Caco-2 (cell line): Measurements from ENCODE around the gene HOXA11. TPM values are rescaled to one million over a fixed set of nuclear protein-coding genes. Genes with fewer than 3 reads are reported as not detected.

Source experiments
- BruUV-seq: library from RNA; stranded (reverse); fragments of 400-500 nt; replicated peaks from 2 replicates; lab custom pipeline; 2021; lab: Mats Ljungman, UMichigan
- CTCF ChIA-PET: fragments of 300-600 bp; sonication (Branson Sonifier 250); formaldehyde crosslinking; loops from one replicate; lab custom pipeline; 2022; ENCODE audit warnings: antibody characterized with exemption; lab: Charles Lee
- POLR2A ChIA-PET: fragments of 300-600 bp; sonication (Branson Sonifier 250); formaldehyde crosslinking; loops from one replicate; lab custom pipeline; 2022; ENCODE audit warnings: antibody characterized with exemption; lab: Charles Lee
- DNase-seq, 2 experiments: peaks; one replicate each; pipeline versions ENCODE4 v3.0.0 to v3.0.0-alpha.2; 2020 to 2022
- H3K27me3 ChIP-seq: replicated peaks from 2 replicates; pipeline ENCODE4 v1.6.0; 2011; ENCODE audit warnings: low read length; ENCODE audit not compliant: control insufficient read depth, insufficient read depth
- H3K36me3 ChIP-seq: 2 replicates; pipeline ENCODE4 v1.5.1; 2011; ENCODE audit warnings: low read length; ENCODE audit not compliant: control insufficient read depth, insufficient read depth
- H3K4me1 ChIP-seq: fragments of 250-450 bp; sonication (Bioruptor Pico); 2 replicates; pipeline ENCODE4 v1.5.1; 2020; ENCODE audit warnings: mild to moderate bottlenecking
- H3K4me3 ChIP-seq: 2 replicates; pipeline ENCODE4 v1.5.1; 2011; ENCODE audit warnings: low read depth, mild to moderate bottlenecking, control low read depth, low read length
- H3K9me3 ChIP-seq: fragments of 250-450 bp; sonication (Bioruptor Pico); 2 replicates; pipeline ENCODE4 v1.5.1; 2020; ENCODE audit warnings: mild to moderate bottlenecking, moderate library complexity
- H3K27ac Mint-ChIP-seq: one replicate; pipeline ENCODE4 v1.8.0; 2022; ENCODE audit warnings: mixed read lengths; ENCODE audit not compliant: unreplicated experiment
- H3K27me3 Mint-ChIP-seq: one replicate; pipeline ENCODE4 v1.8.0; 2022; ENCODE audit warnings: mixed read lengths; ENCODE audit not compliant: insufficient read depth, unreplicated experiment
- H3K36me3 Mint-ChIP-seq: one replicate; pipeline ENCODE4 v1.8.0; 2022; ENCODE audit warnings: mild to moderate bottlenecking, mixed read lengths; ENCODE audit not compliant: insufficient read depth, unreplicated experiment
- H3K4me1 Mint-ChIP-seq: one replicate; pipeline ENCODE4 v1.8.0; 2022; ENCODE audit warnings: low read depth, mixed read lengths; ENCODE audit not compliant: unreplicated experiment
- H3K4me3 Mint-ChIP-seq: one replicate; pipeline ENCODE4 v1.8.0; 2022; ENCODE audit warnings: mild to moderate bottlenecking, moderate library complexity, mixed read lengths; ENCODE audit not compliant: unreplicated experiment
- H3K9me3 Mint-ChIP-seq: one replicate; pipeline ENCODE4 v1.8.0; 2022; ENCODE audit warnings: mixed read lengths; ENCODE audit not compliant: unreplicated experiment
- intact Hi-C: fragments of 100-400 bp; cut with micrococcal nuclease; formaldehyde crosslinking; loops from one replicate; pipeline ENCODE4 v1.10.0; 2022; ENCODE audit not compliant: unreplicated experiment
- total RNA-seq: library from RNA; stranded (reverse); gene quantifications from 2 replicates; pipeline ENCODE4 v1.2.3, GENCODE V29; 2022
- TF ChIP-seq, protein P1 (sequence below), 2 experiments: fragments of 200-600 bp in 1 of 2; IDR thresholded peaks; 1 replicate in 1 of 2; 2 replicates in 1 of 2; pipeline versions ENCODE4 v1.5.1 to v1.8.0; 2011 to 2022; ENCODE audit warnings: antibody characterized with exemption in 1 of 2, control low read depth in 1 of 2, inconsistent platforms in 1 of 2, low read depth in 1 of 2, low read length in 1 of 2, mild to moderate bottlenecking in 1 of 2, moderate library complexity in 1 of 2; ENCODE audit not compliant: insufficient read depth in 1 of 2, severe bottlenecking in 1 of 2, unreplicated experiment in 1 of 2

Gene HOXA11
- total RNA-seq, 1 experiment from 2014 or later = 0.73 TPM

DNA sequence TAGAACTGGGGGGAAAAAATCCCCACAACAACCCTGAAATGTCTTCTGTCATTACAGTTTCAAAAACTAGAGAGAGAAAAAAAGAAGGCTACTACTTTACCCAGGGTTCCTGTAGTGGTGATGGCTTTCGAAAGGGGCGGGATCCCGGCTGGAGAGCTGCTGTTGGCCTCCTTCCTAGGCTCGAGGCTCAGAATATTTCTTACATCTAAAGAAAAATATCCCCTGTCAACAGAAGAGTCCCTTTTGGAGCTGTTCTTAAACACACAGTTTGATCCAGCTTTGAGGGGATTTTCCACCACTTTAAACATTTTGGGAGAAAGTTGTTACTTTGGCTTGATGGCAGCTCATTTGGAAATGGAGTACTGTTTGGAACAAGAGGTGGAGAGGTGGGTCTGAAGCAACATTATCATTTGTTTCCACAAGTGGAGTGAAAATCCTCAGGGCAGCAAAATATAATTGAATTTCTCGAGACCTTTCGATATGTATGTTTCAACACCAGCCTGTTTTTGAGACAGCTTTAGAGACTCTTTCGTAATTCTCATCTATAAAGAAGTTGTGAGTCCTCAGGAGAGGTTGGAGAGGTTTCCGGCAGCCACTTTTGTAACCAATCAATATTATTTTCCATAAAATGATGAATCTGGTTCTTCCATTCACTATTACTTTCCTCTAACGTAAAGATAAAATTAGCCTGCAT is 9.8 kb upstream of the HOXA11 start:
- DNase-seq = no peak
- H3K4me3 Mint-ChIP-seq = no peak overlapping the region
- Histone ChIP-seq H3K4me1 (peaks cover 5% of the 10 kb centered on the region), H3K36me3 (no peaks in the 10 kb centered on the region), H3K9me3 (no peaks in the 10 kb centered on the region), H3K4me3 (no peak overlapping the region), H3K27me3 (peaks cover 2% of the 10 kb centered on the region; the same call in 1 of the 2 replicates)
- H3K36me3 Mint-ChIP-seq = no peaks in the 10 kb centered on the region
- no peaks in the 10 kb centered on the region for H3K4me1 Mint-ChIP-seq
- intact Hi-C loops = loop anchor here (5.0 kb wide), 1 partner anchor 587 kb away; no protein-coding TSS in a partner anchor
- TF ChIP-seq, protein P1, sequence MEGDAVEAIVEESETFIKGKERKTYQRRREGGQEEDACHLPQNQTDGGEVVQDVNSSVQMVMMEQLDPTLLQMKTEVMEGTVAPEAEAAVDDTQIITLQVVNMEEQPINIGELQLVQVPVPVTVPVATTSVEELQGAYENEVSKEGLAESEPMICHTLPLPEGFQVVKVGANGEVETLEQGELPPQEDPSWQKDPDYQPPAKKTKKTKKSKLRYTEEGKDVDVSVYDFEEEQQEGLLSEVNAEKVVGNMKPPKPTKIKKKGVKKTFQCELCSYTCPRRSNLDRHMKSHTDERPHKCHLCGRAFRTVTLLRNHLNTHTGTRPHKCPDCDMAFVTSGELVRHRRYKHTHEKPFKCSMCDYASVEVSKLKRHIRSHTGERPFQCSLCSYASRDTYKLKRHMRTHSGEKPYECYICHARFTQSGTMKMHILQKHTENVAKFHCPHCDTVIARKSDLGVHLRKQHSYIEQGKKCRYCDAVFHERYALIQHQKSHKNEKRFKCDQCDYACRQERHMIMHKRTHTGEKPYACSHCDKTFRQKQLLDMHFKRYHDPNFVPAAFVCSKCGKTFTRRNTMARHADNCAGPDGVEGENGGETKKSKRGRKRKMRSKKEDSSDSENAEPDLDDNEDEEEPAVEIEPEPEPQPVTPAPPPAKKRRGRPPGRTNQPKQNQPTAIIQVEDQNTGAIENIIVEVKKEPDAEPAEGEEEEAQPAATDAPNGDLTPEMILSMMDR (IDR thresholded peaks at IDR 0.05; ENCODE audit: insufficient read depth in 1 of 2, low read depth in 1 of 2, low read length in 1 of 2, severe bottlenecking in 1 of 2, unreplicated experiment in 1 of 2) = no peak
- POLR2A ChIA-PET = no interaction called here
- no peak overlapping the region for H3K27ac Mint-ChIP-seq
- BruUV-seq = no TSS peak
- H3K9me3 Mint-ChIP-seq = no peaks in the 10 kb centered on the region
- H3K27me3 Mint-ChIP-seq = peaks cover 10% of the 10 kb centered on the region
- CTCF ChIA-PET = interaction anchor here (1.9 kb wide), 1 partner anchor 726 kb away, joined by 28 read pairs; no protein-coding TSS in a partner anchor

DNA sequence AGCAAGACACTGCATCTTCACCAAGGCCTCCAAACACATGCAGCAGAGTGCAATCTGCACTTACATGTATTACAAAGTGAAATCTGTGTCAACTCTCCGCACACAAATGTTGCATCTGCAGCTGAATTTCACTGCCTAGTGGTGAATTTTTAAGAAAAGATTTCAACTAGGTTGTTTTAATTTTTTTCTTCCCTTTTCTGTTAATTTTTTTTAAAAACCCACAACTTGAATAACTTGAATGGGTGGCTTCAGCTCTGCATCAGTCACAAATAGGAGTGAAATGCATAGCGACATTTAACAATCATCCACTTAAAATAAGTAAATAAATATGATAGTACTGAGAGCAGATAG is 8.9 kb upstream of the HOXA11 start:
- Mint-ChIP-seq H3K4me3 (no peak overlapping the region), H3K27me3 (peaks cover 10% of the 10 kb centered on the region), H3K27ac (no peak overlapping the region), H3K4me1 (no peaks in the 10 kb centered on the region), H3K36me3 (no peaks in the 10 kb centered on the region), H3K9me3 (no peaks in the 10 kb centered on the region)
- Histone ChIP-seq H3K36me3 (no peaks in the 10 kb centered on the region), H3K9me3 (no peaks in the 10 kb centered on the region), H3K4me1 (peaks cover 2% of the 10 kb centered on the region), H3K4me3 (no peak overlapping the region), H3K27me3 (peaks cover 1% of the 10 kb centered on the region; the same call in 1 of the 2 replicates)
- intact Hi-C loops = no loop called here
- ChIA-PET CTCF (no interaction called here), POLR2A (no interaction called here)
- TF ChIP-seq, protein P1 (IDR thresholded peaks at IDR 0.05; ENCODE audit: insufficient read depth in 1 of 2, low read depth in 1 of 2, low read length in 1 of 2, severe bottlenecking in 1 of 2, unreplicated experiment in 1 of 2) = no peak
- BruUV-seq = no TSS peak
- DNase-seq = no peak

DNA sequence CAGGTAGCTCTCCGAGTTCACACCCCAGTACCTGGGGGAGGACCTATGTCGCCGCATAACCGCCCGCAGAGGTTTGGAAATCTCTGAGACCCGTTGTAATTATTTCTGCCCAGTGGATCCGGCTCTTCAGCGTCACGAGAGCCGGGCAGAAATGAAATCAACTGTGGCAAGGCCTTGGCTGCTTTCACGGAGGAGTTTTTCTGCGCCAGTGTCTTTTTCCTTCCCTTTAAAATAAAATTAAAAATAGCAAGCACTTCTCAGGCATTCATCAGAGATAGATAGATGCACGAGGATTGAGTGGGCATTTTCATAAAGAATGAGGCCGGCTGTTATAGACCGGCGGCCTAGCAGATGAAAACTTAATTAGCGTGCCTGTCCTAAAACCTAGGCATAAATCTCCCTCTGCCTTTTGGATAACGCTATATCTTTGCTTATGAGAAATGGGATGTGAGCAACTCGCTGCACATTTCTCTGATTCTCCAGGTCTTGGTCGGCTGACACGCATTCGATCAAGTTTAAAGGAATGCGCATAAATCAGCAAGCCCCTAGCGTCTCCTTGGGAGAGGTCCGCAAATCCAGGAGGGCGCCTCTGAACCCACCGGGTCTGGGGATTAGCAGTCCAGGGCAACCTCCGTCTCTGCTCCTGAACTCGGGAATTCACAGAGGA is 8.4 kb upstream of the HOXA11 start:
- H3K9me3 Mint-ChIP-seq = no peaks in the 10 kb centered on the region
- no peak for DNase-seq
- Histone ChIP-seq H3K4me3 (no peak overlapping the region), H3K27me3 (no peaks in the 10 kb centered on the region; the same call in 1 of the 2 replicates), H3K36me3 (no peaks in the 10 kb centered on the region), H3K9me3 (no peaks in the 10 kb centered on the region), H3K4me1 (no peaks in the 10 kb centered on the region)
- TF ChIP-seq, protein P1 (IDR thresholded peaks at IDR 0.05; ENCODE audit: insufficient read depth in 1 of 2, low read depth in 1 of 2, low read length in 1 of 2, severe bottlenecking in 1 of 2, unreplicated experiment in 1 of 2) = no peak
- H3K27ac Mint-ChIP-seq = no peak overlapping the region
- BruUV-seq = no TSS peak
- peaks cover 10% of the 10 kb centered on the region for H3K27me3 Mint-ChIP-seq
- no peak overlapping the region for H3K4me3 Mint-ChIP-seq
- H3K36me3 Mint-ChIP-seq = no peaks in the 10 kb centered on the region
- POLR2A ChIA-PET = no interaction called here
- CTCF ChIA-PET = no interaction called here
- no peaks in the 10 kb centered on the region for H3K4me1 Mint-ChIP-seq
- intact Hi-C loops = no loop called here
